HG03108 (cell line): ENCODE results near the gene TRIM50.
A peak's percentile ranks its signal among the peaks of the same experiment; 100 is the strongest.
"Not testable (repeated sequence)": the region's sequence is repeated elsewhere in the genome, so short reads cannot be mapped to it uniquely, and the experiment has no call there.

ENCODE experiments used
- ATAC-seq: cut with Tn5 transposase; IDR thresholded peaks from one replicate; pipeline ENCODE4 v1.9.1; 2021; ENCODE audit warnings: moderate library complexity; ENCODE audit not compliant: unreplicated experiment

Gene TRIM50

GRCh38 chr7:73316521-73316920 is 11.4 kb downstream of the TRIM50 start:
- no peak for ATAC-seq

- no peak for ATAC-seq
Observed at GRCh38 chr7:73314271-73314670, 13.6 kb downstream of the TRIM50 start.

GRCh38 chr7:73313521-73313906 is 14.4 kb downstream of the TRIM50 start:
- no peak for ATAC-seq

GRCh38 chr7:73312831-73313520 is 14.9 kb downstream of the TRIM50 start:
- ATAC-seq, result no peak

GRCh38 chr7:73311421-73311820 is 16.5 kb downstream of the TRIM50 start:
- not testable (repeated sequence) for ATAC-seq

GRCh38 chr7:73308665-73309214 is 19.1 kb downstream of the TRIM50 start, which contains the start of gene NSUN5:
Gene NSUN5 (minus strand): TSS chr7:73308826. CDS start chr7:73308790, 36 bp downstream.
- ATAC-seq, result peak; percentile 95

GRCh38 chr7:73308074-73308664 is 19.7 kb downstream of the TRIM50 start:
- ATAC-seq, result peak; percentile 28

- no peak for ATAC-seq
Observed at GRCh38 chr7:73307436-73307835, 20.4 kb downstream of the TRIM50 start.

- not testable (repeated sequence) for ATAC-seq
Observed at GRCh38 chr7:73304612-73305387, 23.1 kb downstream of the TRIM50 start.

- ATAC-seq, result no peak
Observed at GRCh38 chr7:73304071-73304470, 23.8 kb downstream of the TRIM50 start.

GRCh38 chr7:73303546-73303945 is 24.3 kb downstream of the TRIM50 start:
- ATAC-seq, result no peak

- ATAC-seq, result not testable (repeated sequence)
Observed at GRCh38 chr7:73302846-73303245, 25.0 kb downstream of the TRIM50 start.

- ATAC-seq, result not testable (repeated sequence)
Observed at GRCh38 chr7:73301108-73301507, 26.8 kb downstream of the TRIM50 start.

- ATAC-seq, result not testable (repeated sequence)
Observed at GRCh38 chr7:73299812-73300211, 28.1 kb downstream of the TRIM50 start.

- not testable (repeated sequence) for ATAC-seq
Observed at GRCh38 chr7:73297706-73298105, 30.2 kb downstream of the TRIM50 start.

- ATAC-seq, result not testable (repeated sequence)
Observed at GRCh38 chr7:73297235-73297634, 30.6 kb downstream of the TRIM50 start.

- ATAC-seq, result not testable (repeated sequence)
Observed at GRCh38 chr7:73277210-73277609, 50.7 kb downstream of the TRIM50 start.

- ATAC-seq, result not testable (repeated sequence)
Observed at GRCh38 chr7:73267813-73268212, 60.1 kb downstream of the TRIM50 start.

- ATAC-seq, result peak; percentile 62
Observed at GRCh38 chr7:73266719-73267368, 61.0 kb downstream of the TRIM50 start.
